ENCODE measurements around the gene OR8B4.
"Not testable (repeated sequence)": the region's sequence is repeated elsewhere in the genome, so short reads cannot be mapped to it uniquely, and the experiment has no call there.

Gene OR8B4

GRCh38 chr11:124424384-124424921, at the start of gene OR8B4:
Gene OR8B4 (minus strand): TSS chr11:124424871. CDS start chr11:124424871, 0 bp downstream.
- DNase-seq (ENCODE audit: low read depth), result no peak

DNA sequence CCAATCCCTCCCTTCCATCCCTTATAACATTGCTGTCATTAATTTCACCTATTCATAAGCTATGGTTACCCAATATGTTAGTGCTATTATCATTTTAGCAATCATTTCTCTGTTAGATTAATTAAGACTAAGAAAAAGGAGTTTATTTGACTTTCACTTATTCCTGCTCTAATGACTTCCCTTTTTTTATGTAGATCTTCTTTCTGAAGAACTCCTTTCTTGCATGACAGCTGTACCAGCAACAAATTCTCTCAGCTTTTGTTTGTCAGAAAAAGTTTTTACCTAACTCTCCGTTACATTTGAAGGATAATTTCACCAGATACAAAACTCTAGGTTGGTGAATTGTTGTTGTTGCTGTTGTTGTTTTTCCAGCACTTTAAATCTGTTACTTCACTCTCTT, 49.4 kb upstream of the OR8B4 start:
- DNase-seq (ENCODE audit: low read depth), result no peak

DNA sequence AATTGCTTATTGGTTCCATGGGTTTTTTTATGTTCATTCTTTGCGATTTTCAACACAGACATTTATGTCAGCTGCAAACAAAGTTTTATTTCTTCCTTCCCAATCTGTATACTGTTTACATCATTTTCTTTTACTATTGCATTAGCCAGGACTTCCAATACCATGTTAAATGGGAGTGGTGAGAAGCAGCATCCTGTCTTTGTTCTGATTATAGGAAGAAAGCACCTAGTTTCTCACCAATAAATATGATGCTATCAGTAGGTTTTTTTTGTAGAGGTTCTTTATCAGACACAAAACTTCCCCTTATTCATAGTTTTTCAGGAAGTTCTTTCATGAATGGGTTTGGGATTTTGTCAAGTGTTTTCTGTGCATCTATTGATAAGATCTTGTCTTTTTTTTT, 48.8 kb upstream of the OR8B4 start:
- no peak for DNase-seq (ENCODE audit: low read depth)

GRCh38 chr11:124470561-124471227, 46.0 kb upstream of the OR8B4 start:
- no peak for DNase-seq (ENCODE audit: low read depth)

DNA sequence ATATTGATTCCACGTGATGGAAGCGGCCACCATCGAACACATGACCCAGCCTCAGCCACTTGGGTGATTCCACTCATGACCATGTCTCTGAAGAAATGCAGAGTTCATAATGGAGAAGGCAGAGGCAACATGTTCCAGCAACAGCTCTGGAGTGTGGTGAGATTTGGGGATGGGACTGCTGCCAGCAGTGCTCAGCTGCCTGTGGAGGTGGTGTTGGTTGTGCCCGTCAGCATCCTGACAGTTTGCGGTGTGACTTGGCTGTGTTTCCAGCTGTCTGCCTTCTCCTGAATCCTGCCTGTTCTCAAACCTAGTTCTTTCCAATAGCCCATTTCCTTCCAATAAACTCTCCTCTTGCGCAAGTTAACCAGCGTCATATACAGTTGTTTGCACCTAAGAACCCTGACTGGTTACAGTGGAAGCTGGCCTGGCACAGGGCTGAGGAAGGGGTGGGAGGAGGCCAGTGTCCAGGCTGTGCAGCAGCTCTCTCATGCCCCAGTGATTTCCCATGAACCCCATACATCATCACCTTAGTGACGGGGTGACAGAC, 42.8 kb upstream of the OR8B4 start:
- DNase-seq (ENCODE audit: low read depth), result no peak

DNA sequence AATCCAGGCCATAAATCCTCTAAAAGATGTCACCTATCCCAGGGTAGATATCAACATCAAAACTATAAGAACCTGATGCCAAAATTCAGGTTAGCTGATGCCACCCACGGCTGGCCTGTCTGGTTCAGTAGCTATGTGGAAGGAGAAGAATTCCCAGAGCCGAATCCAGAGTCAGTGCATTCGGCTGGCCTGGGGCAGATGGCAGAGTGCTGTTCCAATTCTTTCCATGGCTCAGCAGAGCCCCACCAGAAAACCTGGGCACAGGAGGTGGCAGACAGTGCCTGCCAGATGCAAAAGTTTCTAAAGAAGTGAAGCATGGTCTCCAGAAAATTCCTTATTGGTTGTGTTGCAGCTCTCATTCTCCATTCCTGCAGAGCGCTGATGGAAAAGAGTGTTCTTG, 40.7 kb upstream of the OR8B4 start:
- DNase-seq (ENCODE audit: low read depth), result no peak

- no peak for DNase-seq (ENCODE audit: low read depth)
Observed at GRCh38 chr11:124463990-124464389, 39.3 kb upstream of the OR8B4 start.

- DNase-seq (ENCODE audit: low read depth), result no peak
Observed at GRCh38 chr11:124463324-124463723, 38.7 kb upstream of the OR8B4 start.

- no peak for DNase-seq (ENCODE audit: low read depth)
Observed at GRCh38 chr11:124460459-124460858, 35.8 kb upstream of the OR8B4 start.

DNA sequence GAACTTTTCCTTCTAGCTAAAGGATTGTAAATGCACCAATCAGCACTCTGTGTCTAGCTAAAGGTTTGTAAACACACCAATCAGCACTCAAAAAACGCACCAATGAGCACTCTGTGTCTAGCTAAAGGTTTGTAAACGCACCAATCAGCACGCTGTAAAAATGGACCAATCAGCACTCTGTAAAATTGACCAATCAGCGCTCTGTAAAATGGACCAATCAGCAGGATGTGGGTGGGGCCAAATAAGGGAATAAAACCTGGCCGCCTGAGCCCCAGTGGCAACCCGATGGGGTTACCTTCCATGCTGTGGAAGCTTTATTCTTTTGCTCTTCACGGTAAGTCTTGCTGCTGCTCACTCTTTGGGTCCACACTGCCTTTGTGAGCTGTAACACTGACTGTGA, 34.7 kb upstream of the OR8B4 start:
- DNase-seq (ENCODE audit: low read depth), result not testable (repeated sequence)

- no peak for DNase-seq (ENCODE audit: low read depth)
Observed at GRCh38 chr11:124454552-124454951, 29.9 kb upstream of the OR8B4 start.

- DNase-seq (ENCODE audit: low read depth), result no peak
Observed at GRCh38 chr11:124446916-124447315, 22.2 kb upstream of the OR8B4 start.

- DNase-seq (ENCODE audit: low read depth), result no peak
Observed at GRCh38 chr11:124445646-124446150, 21.0 kb upstream of the OR8B4 start, which contains the start of gene OR8B8. Gene OR8B8 (minus strand): TSS chr11:124445696. CDS start chr11:124441085, 4,611 bp downstream.

DNA sequence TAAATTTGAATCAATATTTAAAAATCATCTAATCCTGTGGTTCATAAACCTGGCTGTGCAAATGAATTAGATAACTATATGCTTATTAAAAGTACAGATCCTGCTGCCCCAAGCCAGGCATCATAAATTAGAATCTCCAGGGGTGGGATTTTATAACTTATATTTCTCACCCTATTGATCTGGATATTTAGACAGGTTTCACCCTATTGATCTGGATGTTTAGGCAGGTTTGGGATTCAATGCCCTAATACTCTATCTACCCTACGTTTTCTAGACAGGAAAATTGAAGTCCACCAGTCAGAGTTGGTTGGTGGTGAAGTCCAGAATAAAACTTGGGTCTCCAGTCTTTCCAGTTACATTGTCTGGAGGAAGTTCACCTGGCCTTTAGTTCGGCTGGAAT, 18.2 kb upstream of the OR8B4 start:
- no peak for DNase-seq (ENCODE audit: low read depth)

DNA sequence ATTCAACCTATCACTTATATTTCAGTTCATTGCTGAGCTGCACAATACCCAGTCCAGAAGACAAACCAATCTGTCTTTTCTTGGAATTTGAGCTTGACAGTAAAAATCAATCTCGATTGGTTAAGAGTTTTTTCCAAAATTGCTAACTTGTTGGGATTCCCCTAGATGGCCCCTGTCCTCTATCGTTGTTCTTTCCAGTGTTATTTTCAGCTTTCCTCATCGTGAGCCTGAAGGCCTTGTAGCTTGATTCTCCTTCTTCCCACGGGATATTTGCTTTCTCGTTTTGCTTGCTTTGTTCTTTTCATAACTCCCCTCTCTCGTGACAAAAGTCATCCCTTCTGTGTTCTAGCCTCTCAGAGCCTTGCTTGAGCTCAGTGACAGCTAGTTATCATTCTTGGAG, 17.8 kb upstream of the OR8B4 start:
- no peak for DNase-seq (ENCODE audit: low read depth)

DNA sequence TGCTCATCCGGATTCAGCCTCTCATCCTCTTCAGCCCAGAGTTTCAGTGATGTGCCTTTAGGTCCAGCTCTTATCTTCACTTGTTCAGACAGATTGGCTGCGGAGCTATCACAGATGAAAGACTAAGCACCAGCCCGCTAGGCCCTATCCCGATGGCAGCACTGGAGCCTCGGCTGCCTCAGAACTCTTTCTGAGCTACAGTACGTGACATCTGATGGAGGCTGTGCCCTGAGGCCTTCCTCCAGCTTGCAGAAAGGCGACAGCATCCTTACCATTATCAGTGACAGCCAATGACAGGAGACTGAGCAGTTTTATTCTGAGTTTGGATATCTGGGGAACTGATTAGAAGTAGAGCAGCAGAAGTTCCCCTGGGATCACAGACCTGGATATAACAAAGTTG, 16.8 kb upstream of the OR8B4 start:
- DNase-seq (ENCODE audit: low read depth), result no peak

DNA sequence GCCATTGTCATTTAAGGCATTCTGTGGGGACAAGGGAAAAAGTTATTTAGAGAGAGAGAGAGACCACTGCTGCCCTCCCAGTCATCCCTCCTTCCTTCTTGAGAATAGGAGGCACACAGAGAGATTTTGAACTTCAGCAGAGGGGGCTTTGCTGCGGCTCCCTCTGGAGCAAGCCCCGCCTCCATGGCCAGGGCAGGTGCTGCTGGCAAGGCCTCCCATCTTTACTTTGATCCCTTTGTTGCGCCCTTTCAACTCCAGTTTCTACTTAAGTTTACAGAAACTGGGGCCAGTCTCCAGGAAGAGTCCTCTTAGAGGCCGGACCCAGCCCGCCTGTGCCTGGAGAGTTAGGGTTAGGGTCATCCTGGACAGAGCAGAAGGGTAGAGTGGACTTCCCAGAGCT, 16.4 kb upstream of the OR8B4 start:
- no peak for DNase-seq (ENCODE audit: low read depth)

GRCh38 chr11:124440608-124441007, 15.9 kb upstream of the OR8B4 start:
- DNase-seq (ENCODE audit: low read depth), result no peak

DNA sequence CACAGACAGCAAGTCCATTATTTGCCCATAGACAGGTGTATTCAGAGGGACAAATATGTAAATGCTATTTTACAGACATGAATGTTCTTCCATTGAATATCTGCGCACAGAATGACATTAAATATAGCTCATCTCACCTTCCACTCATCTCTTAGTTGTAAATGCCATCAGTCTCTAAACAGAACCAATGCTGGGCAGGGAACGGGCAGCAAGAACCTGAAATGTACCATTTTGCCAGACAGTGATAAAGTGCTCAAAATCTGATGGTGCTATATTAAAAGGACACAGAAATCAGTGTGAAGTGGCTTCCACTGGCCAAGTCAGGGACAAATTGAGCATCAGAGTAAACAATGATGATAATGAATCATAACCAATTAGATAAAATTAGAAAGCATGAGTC, 10.0 kb upstream of the OR8B4 start:
- DNase-seq (ENCODE audit: low read depth), result no peak

DNA sequence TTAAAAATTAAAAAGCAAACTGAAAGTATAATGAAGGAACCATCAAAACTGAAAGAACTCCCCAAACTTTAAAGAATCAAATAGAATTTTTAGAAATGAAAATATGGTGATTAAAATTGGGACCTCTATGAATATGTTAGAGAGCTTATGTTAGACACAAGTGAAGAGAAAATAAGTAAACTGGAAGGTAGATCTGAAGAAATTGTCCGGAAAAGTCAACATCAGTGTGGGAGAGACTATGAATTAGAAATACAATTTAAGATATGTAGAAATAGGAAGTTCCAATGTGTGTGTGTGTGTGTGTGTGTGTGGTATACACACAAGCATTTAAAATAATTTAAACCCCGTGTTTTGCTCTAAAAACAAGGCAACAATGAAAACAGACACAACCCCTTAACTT, 4.9 kb upstream of the OR8B4 start:
- no peak for DNase-seq (ENCODE audit: low read depth)

GRCh38 chr11:124421043-124421442, 3.6 kb downstream of the OR8B4 start:
- DNase-seq (ENCODE audit: low read depth), result no peak

DNA sequence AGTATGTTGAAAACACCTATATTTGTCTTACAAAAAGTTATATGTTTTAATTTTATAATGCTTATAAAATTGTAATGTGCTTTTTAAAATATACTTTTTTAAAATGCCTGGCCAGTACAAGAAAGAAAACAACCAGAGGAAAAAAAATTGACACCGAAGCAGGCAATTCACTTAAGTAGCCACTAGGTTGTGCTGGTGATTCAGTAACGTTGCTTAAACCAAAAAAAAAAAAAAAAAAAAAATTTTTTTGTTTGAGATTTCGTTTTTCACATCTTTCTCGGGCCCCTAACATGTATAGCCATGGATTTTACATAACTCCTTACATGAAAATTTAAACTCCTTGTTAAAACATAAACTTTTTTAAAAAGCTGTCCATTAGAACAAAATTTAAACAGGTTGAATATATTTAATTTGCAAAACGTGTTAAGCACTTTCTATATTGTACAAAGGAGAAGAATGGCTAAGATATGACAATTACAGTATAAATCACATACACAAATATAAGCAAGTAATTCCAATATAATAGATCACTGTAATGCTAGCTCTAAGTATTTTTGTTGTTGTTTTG, 9.2 kb downstream of the OR8B4 start:
- no peak for DNase-seq (ENCODE audit: low read depth)

GRCh38 chr11:124409906-124410305, 14.8 kb downstream of the OR8B4 start:
- no peak for DNase-seq (ENCODE audit: low read depth)
